GM21737 (cell line): ENCODE data around the gene MAST3.

Experiments used
- ATAC-seq: cut with Tn5 transposase; IDR thresholded peaks from one replicate; pipeline ENCODE4 v1.9.1; 2021; ENCODE audit warnings: mild to moderate bottlenecking, moderate library complexity; ENCODE audit not compliant: unreplicated experiment

The MAST3 gene

GRCh38 chr19:18131841-18132596, 34.4 kb downstream of the MAST3 start:
- ATAC-seq, result no peak

GRCh38 chr19:18135712-18136584, 38.4 kb downstream of the MAST3 start:
- ATAC-seq, result no peak

- ATAC-seq, result no peak
These were observed 39.7 kb downstream of the MAST3 start for GRCh38 chr19:18137242-18137641.

GRCh38 chr19:18137657-18138339, 40.2 kb downstream of the MAST3 start:
- no peak for ATAC-seq

GRCh38 chr19:18140473-18140872, 42.9 kb downstream of the MAST3 start:
- no peak for ATAC-seq

- ATAC-seq, result no peak
These were observed 43.5 kb downstream of the MAST3 start for GRCh38 chr19:18141031-18141430.

- no peak for ATAC-seq
These were observed 46.3 kb downstream of the MAST3 start for GRCh38 chr19:18143902-18144301.

GRCh38 chr19:18144361-18144760, 46.8 kb downstream of the MAST3 start:
- no peak for ATAC-seq

GRCh38 chr19:18144906-18145305, 47.3 kb downstream of the MAST3 start:
- ATAC-seq, result no peak

- no peak for ATAC-seq
These were observed 47.9 kb downstream of the MAST3 start for GRCh38 chr19:18145391-18145999.

- ATAC-seq, result no peak
These were observed 49.8 kb downstream of the MAST3 start for GRCh38 chr19:18147396-18147795.

- ATAC-seq, result no peak
These were observed 52.0 kb downstream of the MAST3 start for GRCh38 chr19:18149596-18149975.

GRCh38 chr19:18150776-18151624, 53.4 kb downstream of the MAST3 start:
- no peak for ATAC-seq

- ATAC-seq, result peak; percentile 55
These were observed 54.9 kb downstream of the MAST3 start for GRCh38 chr19:18152442-18152816.

- peak; percentile 69 for ATAC-seq
These were observed 55.4 kb downstream of the MAST3 start, which contains the start of gene PIK3R2 for GRCh38 chr19:18152817-18153555. PIK3R2 (plus strand) TSS chr19:18153163; CDS start chr19:18155880, 2,717 bp downstream.

GRCh38 chr19:18153556-18154134, 56.1 kb downstream of the MAST3 start:
- ATAC-seq, result no peak

- no peak for ATAC-seq
These were observed 57.8 kb downstream of the MAST3 start for GRCh38 chr19:18155095-18156087.

- no peak for ATAC-seq
These were observed 58.7 kb downstream of the MAST3 start for GRCh38 chr19:18156268-18156667.
